ENCODE measurements around the gene PNP. TPM values are rescaled to one million over a fixed set of nuclear protein-coding genes. Genes with fewer than 3 reads are reported as not detected.

The PNP gene
- total and polyA plus RNA-seq, 3 donors from 2014 or later = 13.6 to 21.8 (median 18.9) TPM

GRCh38 chr14:20515846-20516245, 46.6 kb downstream of the PNP start:
- 57 to 67% methylated on average over 4 of the region's 4 CpGs for WGBS, 2 donors
- Histone ChIP-seq H3K27me3 (no peaks in the 10 kb centered on the region), H3K4me3 (no peak overlapping the region), H3K27ac (no peak overlapping the region), H3K9me3 (no peaks in the 10 kb centered on the region), H3K4me1 (no peaks in the 10 kb centered on the region), H3K36me3 (ENCODE audit: low read depth, missing control alignments) (no peaks in the 10 kb centered on the region)
- TF ChIP-seq CTCF (IDR thresholded peaks at IDR 0.05) (no peak), POLR2A (IDR thresholded peaks at IDR 0.05) (no peak)
- intact Hi-C loops (cut with DNase I; ENCODE audit: low total_unique reads) = no loop called here
- no peak for DNase-seq

- 66 to 73% methylated on average over 4 of the region's 4 CpGs for WGBS, 2 donors
- intact Hi-C loops (cut with DNase I; ENCODE audit: low total_unique reads) = no loop called here
These were observed 47.7 kb downstream of the PNP start for GRCh38 chr14:20516921-20517320.

GRCh38 chr14:20522332-20522731, 53.1 kb downstream of the PNP start:
- WGBS, 2 donors = 77 to 90% methylated on average over 1 of the region's 1 CpG
- no peaks in the 10 kb centered on the region for H3K36me3 ChIP-seq (ENCODE audit: low read depth, missing control alignments)
- no peak for TF ChIP-seq CTCF (IDR thresholded peaks at IDR 0.05)
- no peak for TF ChIP-seq POLR2A (IDR thresholded peaks at IDR 0.05)
- H3K27ac ChIP-seq = no peak overlapping the region
- no peaks in the 10 kb centered on the region for H3K27me3 ChIP-seq
- no peak overlapping the region for H3K4me3 ChIP-seq
- H3K9me3 ChIP-seq = no peaks in the 10 kb centered on the region
- DNase-seq = no peak
- no peaks in the 10 kb centered on the region for H3K4me1 ChIP-seq
- intact Hi-C loops (cut with DNase I; ENCODE audit: low total_unique reads) = no loop called here

More at GRCh38 chr14:20516921-20517320, 47.7 kb downstream of the PNP start:
- no peaks in the 10 kb centered on the region for H3K9me3 ChIP-seq
- no peak overlapping the region for H3K4me3 ChIP-seq
- DNase-seq = no peak
- TF ChIP-seq POLR2A (IDR thresholded peaks at IDR 0.05) (no peak), CTCF (IDR thresholded peaks at IDR 0.05) (no peak)
- H3K27me3 ChIP-seq = no peaks in the 10 kb centered on the region
- no peak overlapping the region for H3K27ac ChIP-seq
- no peaks in the 10 kb centered on the region for H3K36me3 ChIP-seq (ENCODE audit: low read depth, missing control alignments)
- no peaks in the 10 kb centered on the region for H3K4me1 ChIP-seq

- Histone ChIP-seq H3K4me1 (no peaks in the 10 kb centered on the region), H3K4me3 (no peak overlapping the region), H3K9me3 (no peaks in the 10 kb centered on the region), H3K27ac (no peak overlapping the region), H3K36me3 (ENCODE audit: low read depth, missing control alignments) (no peaks in the 10 kb centered on the region), H3K27me3 (no peaks in the 10 kb centered on the region)
- TF ChIP-seq POLR2A (IDR thresholded peaks at IDR 0.05) (no peak), CTCF (IDR thresholded peaks at IDR 0.05) (no peak)
- WGBS, 2 donors = 86 to 90% methylated on average over 2 of the region's 2 CpGs
- intact Hi-C loops (cut with DNase I; ENCODE audit: low total_unique reads) = no loop called here
- DNase-seq = no peak
These were observed 54.8 kb downstream of the PNP start for GRCh38 chr14:20524027-20524426.

Other genes with a start within 250 kb of the PNP start
- gene OR11H6, start 245.7 kb upstream of the PNP start, total RNA-seq = not detected
- not detected for gene OR11H6, start 245.7 kb upstream of the PNP start, polyA plus RNA-seq (ENCODE audit: insufficient read depth, low read depth, low replicate concordance)
- not detected for gene OR11H7, start 240.4 kb upstream of the PNP start, total RNA-seq
- gene OR11H7, start 240.4 kb upstream of the PNP start, polyA plus RNA-seq (ENCODE audit: insufficient read depth, low read depth, low replicate concordance) = not detected
- gene OR11H4, start 230.1 kb upstream of the PNP start, total RNA-seq = under 1 TPM in 1 of 2 donors, not detected in 1; 0.19 TPM
- not detected for gene OR11H4, start 230.1 kb upstream of the PNP start, polyA plus RNA-seq (ENCODE audit: insufficient read depth, low read depth, low replicate concordance)
- 10 to 100 TPM; 20.4 to 23.6 TPM for gene TTC5, start 163.5 kb upstream of the PNP start, total RNA-seq
- gene TTC5, start 163.5 kb upstream of the PNP start, polyA plus RNA-seq (ENCODE audit: insufficient read depth, low read depth, low replicate concordance) = 36.6 TPM
- gene CCNB1IP1, start 136.1 kb upstream of the PNP start, total RNA-seq = 10 to 100 TPM; 38.7 to 46.7 TPM
- gene CCNB1IP1, start 136.1 kb upstream of the PNP start, polyA plus RNA-seq (ENCODE audit: insufficient read depth, low read depth, low replicate concordance) = 46.0 TPM
- gene PARP2, start 125.8 kb upstream of the PNP start, total RNA-seq = 10 to 100 TPM; 38.1 to 50.7 TPM
- gene PARP2, start 125.8 kb upstream of the PNP start, polyA plus RNA-seq (ENCODE audit: insufficient read depth, low read depth, low replicate concordance) = 40.0 TPM
- 10 to 100 TPM; 16.5 to 19.1 TPM for gene TEP1, start 55.9 kb upstream of the PNP start, total RNA-seq
- 11.6 TPM for gene TEP1, start 55.9 kb upstream of the PNP start, polyA plus RNA-seq (ENCODE audit: insufficient read depth, low read depth, low replicate concordance)
- 1 to 10 TPM; 1.2 to 1.6 TPM for gene KLHL33, start 33.2 kb upstream of the PNP start, total RNA-seq
- gene KLHL33, start 33.2 kb upstream of the PNP start, polyA plus RNA-seq (ENCODE audit: insufficient read depth, low read depth, low replicate concordance) = 0.67 TPM
- 10 to 100 TPM; 47.2 to 58.8 TPM for gene OSGEP, start 14.6 kb upstream of the PNP start, total RNA-seq
- 19.9 TPM for gene OSGEP, start 14.6 kb upstream of the PNP start, polyA plus RNA-seq (ENCODE audit: insufficient read depth, low read depth, low replicate concordance)
- gene APEX1, start 14.2 kb upstream of the PNP start, total RNA-seq = 10 to 100 TPM; 56.7 to 76.2 TPM
- 67.8 TPM for gene APEX1, start 14.2 kb upstream of the PNP start, polyA plus RNA-seq (ENCODE audit: insufficient read depth, low read depth, low replicate concordance)
- 10 to 100 TPM; 33.4 to 38.8 TPM for gene PIP4P1, start 8.0 kb upstream of the PNP start, total RNA-seq
- gene PIP4P1, start 8.0 kb upstream of the PNP start, polyA plus RNA-seq (ENCODE audit: insufficient read depth, low read depth, low replicate concordance) = 50.8 TPM
- not detected for gene RNASE10, start 36.1 kb downstream of the PNP start, total RNA-seq
- gene RNASE10, start 36.1 kb downstream of the PNP start, polyA plus RNA-seq (ENCODE audit: insufficient read depth, low read depth, low replicate concordance) = 1.2 TPM
- gene RNASE9, start 91.6 kb downstream of the PNP start, total RNA-seq = not detected
- gene RNASE9, start 91.6 kb downstream of the PNP start, polyA plus RNA-seq (ENCODE audit: insufficient read depth, low read depth, low replicate concordance) = not detected
- gene RNASE11, start 118.6 kb downstream of the PNP start, total RNA-seq = 10 to 100 TPM; 31.7 to 52.0 TPM
- gene RNASE11, start 118.6 kb downstream of the PNP start, polyA plus RNA-seq (ENCODE audit: insufficient read depth, low read depth, low replicate concordance) = 81.0 TPM
- not detected for gene RNASE12, start 122.0 kb downstream of the PNP start, total RNA-seq
- gene RNASE12, start 122.0 kb downstream of the PNP start, polyA plus RNA-seq (ENCODE audit: insufficient read depth, low read depth, low replicate concordance) = 1.3 TPM
- gene OR6S1, start 172.3 kb downstream of the PNP start, total RNA-seq = under 1 TPM in 1 of 2 donors, not detected in 1; 0.68 TPM
- gene OR6S1, start 172.3 kb downstream of the PNP start, polyA plus RNA-seq (ENCODE audit: insufficient read depth, low read depth, low replicate concordance) = not detected
- gene RNASE4, start 215.2 kb downstream of the PNP start, total RNA-seq = 10 to 100 TPM; 27.6 to 53.4 TPM
- gene RNASE4, start 215.2 kb downstream of the PNP start, polyA plus RNA-seq (ENCODE audit: insufficient read depth, low read depth, low replicate concordance) = 27.7 TPM
- 10 to 100 TPM; 28.9 to 42.7 TPM for gene ANG, start 219.4 kb downstream of the PNP start, total RNA-seq
- gene ANG, start 219.4 kb downstream of the PNP start, polyA plus RNA-seq (ENCODE audit: insufficient read depth, low read depth, low replicate concordance) = 27.7 TPM